K562 (cell line): ENCODE results near the gene KRTAP17-1. TPM values are rescaled to one million over a fixed set of nuclear protein-coding genes. Genes with fewer than 3 reads are reported as not detected.

Source experiments
- BRCA1 ChIP-seq, 2 experiments: fragments of 450-650 bp in 1 of 2; sonication (generic) in 1 of 2; formaldehyde crosslinking in 1 of 2; IDR thresholded peaks; 2 replicates each; pipeline versions ENCODE4 v1.5.0 to v1.6.1; 2017 to 2020; ENCODE audit warnings: mild to moderate bottlenecking in 1 of 2, missing genetic modification reagents in 1 of 2
- FOXJ3 ChIP-seq: sonication (generic); formaldehyde crosslinking; IDR thresholded peaks from 2 replicates; pipeline ENCODE4 v1.4.0; 2020; ENCODE audit warnings: mild to moderate bottlenecking, missing genetic modification reagents
- LEF1 ChIP-seq: fragments of 450-650 bp; IDR thresholded peaks from 2 replicates; pipeline ENCODE4 v1.6.1; 2016; ENCODE audit warnings: mild to moderate bottlenecking
- MCM3 ChIP-seq: fragments of 450-650 bp; IDR thresholded peaks from 2 replicates; pipeline ENCODE4 v1.6.1; 2016
- RFX1 ChIP-seq: fragments of 450-650 bp; IDR thresholded peaks from 2 replicates; pipeline ENCODE4 v1.6.1; 2016; ENCODE audit warnings: mild to moderate bottlenecking, moderate library complexity
- SIX5 ChIP-seq, 2 experiments: IDR thresholded peaks; 2 replicates each; pipeline ENCODE4 v1.6.1; 2011; ENCODE audit warnings: low read length in 2 of 2, borderline replicate concordance in 1 of 2, low read depth in 1 of 2, mild to moderate bottlenecking in 1 of 2, moderate library complexity in 1 of 2; ENCODE audit not compliant: insufficient read depth in 1 of 2
- ZKSCAN1 ChIP-seq: fragments of 150-350 bp; IDR thresholded peaks from 2 replicates; pipeline ENCODE4 v1.6.1; 2016; ENCODE audit warnings: low read depth, low read length
- polyA plus RNA-seq, 8 experiments: library from polyadenylated mRNA; depleted of rRNA in 4 of 8; stranded (reverse) in 5 of 8; unstranded in 3 of 8; fragments of >200 nt; fragmentation: Nextera tagmentation in 2 of 8; fragmentation: Illumina TruSeq in 1 of 8; extraction: Ambion mirVana in 2 of 8; extraction: Trizol in 1 of 8; gene quantifications; 2 replicates each; pipeline versions ENCODE4 v1.2.1 to v1.2.3, GENCODE V29; 2011 to 2014; ENCODE audit warnings: inconsistent platforms in 1 of 8, missing spikeins in 1 of 8
- total RNA-seq, 7 experiments: library from RNA; depleted of rRNA in 6 of 7; stranded (reverse); fragments of >200 nt in 6 of 7; fragmentation: Illumina TruSeq in 2 of 7; extraction: Trizol in 2 of 7; gene quantifications; 2 replicates each; pipeline versions ENCODE4 v1.2.1 to v1.2.3, GENCODE V29; 2011 to 2021; ENCODE audit warnings: low replicate concordance in 1 of 7
- TF ChIP-seq, protein P1 (sequence below), 3 experiments: fragments of 200-800 bp in 1 of 3; fragments of 250-450 bp in 1 of 3; fragments of 450-650 bp in 1 of 3; sonication (Bioruptor Pico) in 1 of 3; sonication (Bioruptor generic) in 1 of 3; formaldehyde crosslinking in 1 of 3; IDR thresholded peaks; 2 replicates each; pipeline versions ENCODE4 v1.6.1 to v1.8.0; 2016 to 2022; ENCODE audit warnings: mild to moderate bottlenecking in 2 of 3, missing genetic modification characterization in 2 of 3, missing compliant biosample characterization in 1 of 3, moderate library complexity in 1 of 3
- TF ChIP-seq, protein P2 (sequence below): IDR thresholded peaks from 2 replicates; pipeline ENCODE4 v1.6.1; 2016; ENCODE audit warnings: missing genetic modification characterization, missing compliant biosample characterization

The KRTAP17-1 gene
- total and polyA plus RNA-seq, 9 of the 15 experiments (the other 6 are each of a cell fraction or from before 2014, with no cell fraction given): not detected

DNA sequence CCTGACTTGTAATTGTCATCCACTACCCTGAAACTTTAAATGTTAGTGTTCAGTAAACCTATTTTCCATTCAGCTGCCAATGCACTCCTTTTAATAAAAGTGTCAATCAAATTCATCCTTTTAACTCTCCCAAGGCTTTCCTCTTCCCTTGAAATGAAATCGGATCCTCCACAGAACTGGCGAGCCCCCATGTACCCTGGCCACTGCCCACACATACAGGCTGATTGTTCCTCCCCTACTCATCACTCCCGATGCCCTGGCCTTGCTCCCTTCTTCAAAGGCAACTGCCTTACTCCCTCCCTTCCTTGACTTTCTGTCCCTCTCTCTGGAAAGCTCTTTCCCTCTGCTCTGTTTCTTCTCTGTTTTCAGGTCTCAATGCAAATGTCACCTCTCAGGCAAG lies 27.5 kb upstream of the KRTAP17-1 start (continued):
- TF ChIP-seq, protein P1, sequence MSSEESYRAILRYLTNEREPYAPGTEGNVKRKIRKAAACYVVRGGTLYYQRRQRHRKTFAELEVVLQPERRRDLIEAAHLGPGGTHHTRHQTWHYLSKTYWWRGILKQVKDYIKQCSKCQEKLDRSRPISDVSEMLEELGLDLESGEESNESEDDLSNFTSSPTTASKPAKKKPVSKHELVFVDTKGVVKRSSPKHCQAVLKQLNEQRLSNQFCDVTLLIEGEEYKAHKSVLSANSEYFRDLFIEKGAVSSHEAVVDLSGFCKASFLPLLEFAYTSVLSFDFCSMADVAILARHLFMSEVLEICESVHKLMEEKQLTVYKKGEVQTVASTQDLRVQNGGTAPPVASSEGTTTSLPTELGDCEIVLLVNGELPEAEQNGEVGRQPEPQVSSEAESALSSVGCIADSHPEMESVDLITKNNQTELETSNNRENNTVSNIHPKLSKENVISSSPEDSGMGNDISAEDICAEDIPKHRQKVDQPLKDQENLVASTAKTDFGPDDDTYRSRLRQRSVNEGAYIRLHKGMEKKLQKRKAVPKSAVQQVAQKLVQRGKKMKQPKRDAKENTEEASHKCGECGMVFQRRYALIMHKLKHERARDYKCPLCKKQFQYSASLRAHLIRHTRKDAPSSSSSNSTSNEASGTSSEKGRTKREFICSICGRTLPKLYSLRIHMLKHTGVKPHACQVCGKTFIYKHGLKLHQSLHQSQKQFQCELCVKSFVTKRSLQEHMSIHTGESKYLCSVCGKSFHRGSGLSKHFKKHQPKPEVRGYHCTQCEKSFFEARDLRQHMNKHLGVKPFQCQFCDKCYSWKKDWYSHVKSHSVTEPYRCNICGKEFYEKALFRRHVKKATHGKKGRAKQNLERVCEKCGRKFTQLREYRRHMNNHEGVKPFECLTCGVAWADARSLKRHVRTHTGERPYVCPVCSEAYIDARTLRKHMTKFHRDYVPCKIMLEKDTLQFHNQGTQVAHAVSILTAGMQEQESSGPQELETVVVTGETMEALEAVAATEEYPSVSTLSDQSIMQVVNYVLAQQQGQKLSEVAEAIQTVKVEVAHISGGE (CRISPR knock-in tag; IDR thresholded peaks at IDR 0.05): no peak
- TF ChIP-seq ZKSCAN1: no peak
- TF ChIP-seq MCM3: no peak
- no peak for TF ChIP-seq LEF1
- no peak for TF ChIP-seq RFX1
- no peak for TF ChIP-seq FOXJ3 (CRISPR knock-in tag)
- no peak for TF ChIP-seq BRCA1 (IDR thresholded peaks at IDR 0.05)
- TF ChIP-seq BRCA1 (CRISPR knock-in tag; IDR thresholded peaks at IDR 0.05): no peak
- no peak for TF ChIP-seq SIX5 (IDR thresholded peaks at IDR 0.05; ENCODE audit: borderline replicate concordance in 1 of 2, insufficient read depth in 1 of 2, low read depth in 1 of 2, low read length in 2 of 2)
- TF ChIP-seq, protein P2, sequence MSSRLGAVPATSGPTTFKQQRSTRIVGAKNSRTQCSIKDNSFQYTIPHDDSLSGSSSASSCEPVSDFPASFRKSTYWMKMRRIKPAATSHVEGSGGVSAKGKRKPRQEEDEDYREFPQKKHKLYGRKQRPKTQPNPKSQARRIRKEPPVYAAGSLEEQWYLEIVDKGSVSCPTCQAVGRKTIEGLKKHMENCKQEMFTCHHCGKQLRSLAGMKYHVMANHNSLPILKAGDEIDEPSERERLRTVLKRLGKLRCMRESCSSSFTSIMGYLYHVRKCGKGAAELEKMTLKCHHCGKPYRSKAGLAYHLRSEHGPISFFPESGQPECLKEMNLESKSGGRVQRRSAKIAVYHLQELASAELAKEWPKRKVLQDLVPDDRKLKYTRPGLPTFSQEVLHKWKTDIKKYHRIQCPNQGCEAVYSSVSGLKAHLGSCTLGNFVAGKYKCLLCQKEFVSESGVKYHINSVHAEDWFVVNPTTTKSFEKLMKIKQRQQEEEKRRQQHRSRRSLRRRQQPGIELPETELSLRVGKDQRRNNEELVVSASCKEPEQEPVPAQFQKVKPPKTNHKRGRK (tag): no peak
